SU-DHL-6 (cell line): ENCODE data around the gene FNDC11.

Experiments used
- H2AFZ ChIP-seq: fragments of 200-600 bp; sonication (generic); 2 replicates; pipeline ENCODE4 v1.6.1; 2014; ENCODE audit warnings: low read depth, mild to moderate bottlenecking, moderate library complexity, mixed read lengths, antibody characterized with exemption, low read length; ENCODE audit not compliant: severe bottlenecking
- H3F3A ChIP-seq: fragments of 200-600 bp; shearing (Covaris generic); 2 replicates; pipeline ENCODE4 v1.6.0; 2016; ENCODE audit warnings: antibody characterized with exemption, mild to moderate bottlenecking; ENCODE audit not compliant: insufficient read depth
- H3K27ac ChIP-seq: fragments of 200-600 bp; sonication (generic); 2 replicates; pipeline ENCODE4 v1.5.1; 2016; ENCODE audit warnings: low read depth, mild to moderate bottlenecking, low read length, moderate library complexity, mixed read lengths
- H3K27me3 ChIP-seq: fragments of 200-600 bp; sonication (generic), shearing (Covaris generic); 2 replicates; pipeline ENCODE4 v1.6.0; 2014; ENCODE audit warnings: mild to moderate bottlenecking, low read length
- H3K36me3 ChIP-seq: fragments of 200-600 bp; sonication (generic); 2 replicates; pipeline ENCODE4 v1.6.1; 2014; ENCODE audit warnings: mild to moderate bottlenecking, low read length, mixed read lengths
- H3K4me2 ChIP-seq: fragments of 300-600, 200-600 bp; shearing (Covaris generic), sonication (generic); 2 replicates; pipeline ENCODE4 v1.6.0; 2014; ENCODE audit warnings: low read length, low read depth, mild to moderate bottlenecking; ENCODE audit not compliant: poor library complexity, severe bottlenecking
- H3K4me3 ChIP-seq: fragments of 200-600 bp; sonication (generic); 2 replicates; pipeline ENCODE4 v1.5.1; 2014; ENCODE audit warnings: antibody characterized with exemption, low read length, mild to moderate bottlenecking, mixed read lengths; ENCODE audit not compliant: insufficient read depth, poor library complexity, severe bottlenecking
- H3K79me2 ChIP-seq: fragments of 200-600 bp; sonication (generic); 2 replicates; pipeline ENCODE4 v1.6.1; 2014; ENCODE audit warnings: mild to moderate bottlenecking, low read length, moderate library complexity; ENCODE audit not compliant: insufficient read depth
- H3K9ac ChIP-seq: fragments of 200-600 bp; sonication (generic); 2 replicates; pipeline ENCODE4 v1.7.0; 2014; ENCODE audit warnings: mild to moderate bottlenecking, low read length
- H3K9me2 ChIP-seq: fragments of 200-600 bp; sonication (generic); replicated peaks from 2 replicates; pipeline ENCODE4 v1.6.1; 2014; ENCODE audit warnings: low read length; ENCODE audit not compliant: insufficient read depth
- H3K9me3 ChIP-seq: fragments of 200-600 bp; sonication (generic); 2 replicates; pipeline ENCODE4 v1.6.1; 2014; ENCODE audit warnings: low read length, mixed read lengths; ENCODE audit not compliant: insufficient read depth
- H4K20me1 ChIP-seq: fragments of 200-600 bp; sonication (generic); 2 replicates; pipeline ENCODE4 v1.6.1; 2014; ENCODE audit warnings: low read depth, mild to moderate bottlenecking, antibody characterized with exemption, low read length, moderate library complexity, mixed read lengths
- EZH2phosphoT487 ChIP-seq: fragments of 200-600 bp; sonication (generic), shearing (Covaris generic); conservative IDR thresholded peaks from 2 replicates; pipeline ENCODE4 v1.6.1; 2018; ENCODE audit warnings: mild to moderate bottlenecking, antibody characterized with exemption, low read length, moderate library complexity, mixed read lengths
- TF ChIP-seq, protein P1 (sequence below): fragments of 200-600 bp; sonication (generic); IDR thresholded peaks from one replicate; pipeline ENCODE4 v1.5.1; 2017; ENCODE audit warnings: antibody characterized with exemption, mild to moderate bottlenecking, low read length, moderate library complexity; ENCODE audit not compliant: insufficient read depth, poor library complexity, severe bottlenecking

FNDC11 gene

DNA sequence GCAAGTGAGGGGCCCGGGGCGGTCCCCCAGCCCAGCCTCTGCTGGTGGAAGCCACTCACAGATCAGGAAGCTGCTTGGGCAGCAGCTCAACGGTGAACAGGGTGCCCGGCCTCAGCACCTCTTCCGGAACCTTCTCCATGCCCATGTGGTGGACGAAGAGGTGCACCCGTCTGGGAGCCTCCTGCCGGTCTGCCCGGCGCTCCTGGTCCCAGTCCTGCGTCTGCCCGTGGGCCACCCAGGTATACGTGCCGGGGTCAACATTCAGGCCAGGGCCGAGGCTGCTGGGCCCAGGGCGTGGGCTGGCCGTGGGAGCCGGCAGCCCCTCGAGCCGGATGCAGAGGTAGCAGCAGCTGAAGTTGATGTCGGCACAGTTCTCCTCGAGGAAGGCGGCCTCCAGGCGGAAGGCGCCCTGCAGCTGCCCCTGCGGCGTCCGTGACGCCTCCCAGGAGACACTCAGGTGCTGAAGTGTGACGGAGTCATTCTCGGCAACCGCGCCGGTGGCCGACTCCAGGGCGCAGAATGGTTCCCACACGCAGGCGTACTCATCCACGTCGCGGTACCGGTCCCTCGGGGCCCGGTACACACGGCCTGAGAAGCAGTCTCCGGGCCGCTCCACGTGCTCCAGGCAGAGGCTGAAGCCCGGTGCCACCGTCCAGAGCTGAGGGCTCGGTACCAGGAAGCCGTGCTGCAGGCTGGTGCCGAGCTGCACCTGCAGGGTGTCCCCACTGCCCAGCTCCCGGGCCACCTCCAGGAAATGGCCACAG is 8.7 kb downstream of the FNDC11 start:
- H3K79me2 ChIP-seq = no peaks in the 10 kb centered on the region
- no peak overlapping the region for H3K4me2 ChIP-seq
- H3K9ac ChIP-seq = no peak overlapping the region
- no peaks in the 10 kb centered on the region for H3K9me3 ChIP-seq
- no peaks in the 10 kb centered on the region for H3F3A ChIP-seq
- no peaks in the 10 kb centered on the region for H3K9me2 ChIP-seq
- no peaks in the 10 kb centered on the region for H4K20me1 ChIP-seq
- no peaks in the 10 kb centered on the region for H3K27me3 ChIP-seq
- H3K4me3 ChIP-seq = no peak overlapping the region
- H3K36me3 ChIP-seq = no peaks in the 10 kb centered on the region
- no peak overlapping the region for H2AFZ ChIP-seq
- TF ChIP-seq EZH2phosphoT487 = no peak
- TF ChIP-seq, protein P1, sequence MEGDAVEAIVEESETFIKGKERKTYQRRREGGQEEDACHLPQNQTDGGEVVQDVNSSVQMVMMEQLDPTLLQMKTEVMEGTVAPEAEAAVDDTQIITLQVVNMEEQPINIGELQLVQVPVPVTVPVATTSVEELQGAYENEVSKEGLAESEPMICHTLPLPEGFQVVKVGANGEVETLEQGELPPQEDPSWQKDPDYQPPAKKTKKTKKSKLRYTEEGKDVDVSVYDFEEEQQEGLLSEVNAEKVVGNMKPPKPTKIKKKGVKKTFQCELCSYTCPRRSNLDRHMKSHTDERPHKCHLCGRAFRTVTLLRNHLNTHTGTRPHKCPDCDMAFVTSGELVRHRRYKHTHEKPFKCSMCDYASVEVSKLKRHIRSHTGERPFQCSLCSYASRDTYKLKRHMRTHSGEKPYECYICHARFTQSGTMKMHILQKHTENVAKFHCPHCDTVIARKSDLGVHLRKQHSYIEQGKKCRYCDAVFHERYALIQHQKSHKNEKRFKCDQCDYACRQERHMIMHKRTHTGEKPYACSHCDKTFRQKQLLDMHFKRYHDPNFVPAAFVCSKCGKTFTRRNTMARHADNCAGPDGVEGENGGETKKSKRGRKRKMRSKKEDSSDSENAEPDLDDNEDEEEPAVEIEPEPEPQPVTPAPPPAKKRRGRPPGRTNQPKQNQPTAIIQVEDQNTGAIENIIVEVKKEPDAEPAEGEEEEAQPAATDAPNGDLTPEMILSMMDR = no peak
- no peak overlapping the region for H3K27ac ChIP-seq

DNA sequence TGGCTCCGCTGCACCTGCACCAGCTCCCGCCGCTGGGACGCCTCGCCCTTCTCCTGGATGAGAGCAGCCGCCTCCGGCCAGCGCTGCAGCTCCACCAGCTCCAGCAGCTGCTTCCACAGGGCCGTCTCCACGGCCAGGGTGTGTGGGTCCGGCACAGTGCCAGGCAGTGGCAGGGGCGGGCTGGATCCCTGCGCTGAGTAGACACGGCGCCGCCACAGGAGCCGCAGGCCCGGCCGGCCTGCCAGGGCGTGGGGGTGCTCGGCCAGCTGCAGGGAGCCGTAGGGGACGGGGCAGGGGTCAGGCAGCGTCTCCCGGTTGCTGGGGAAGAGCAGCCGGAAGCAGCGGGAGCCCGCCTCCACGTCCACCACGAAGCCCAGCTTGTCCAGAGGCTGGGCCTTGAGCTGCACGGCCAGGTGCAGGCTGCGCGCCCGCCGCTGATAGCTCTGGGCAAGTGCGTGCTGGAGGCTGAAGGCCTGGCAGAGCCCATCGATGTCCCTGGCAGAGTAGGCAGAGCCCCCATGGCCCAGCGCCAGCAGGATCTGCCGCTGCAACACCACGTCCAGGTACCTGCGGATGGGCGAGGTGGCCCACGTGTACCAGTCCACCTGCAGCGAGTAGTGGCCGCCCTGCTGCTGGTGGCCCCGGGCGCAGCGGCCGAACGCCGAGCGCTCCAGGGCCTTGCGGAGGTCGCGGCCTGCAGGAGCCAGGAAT is 9.4 kb downstream of the FNDC11 start:
- no peak overlapping the region for H2AFZ ChIP-seq
- H3K27me3 ChIP-seq = no peaks in the 10 kb centered on the region
- no peak for TF ChIP-seq EZH2phosphoT487
- TF ChIP-seq, protein P1 = no peak
- H3K9ac ChIP-seq = no peak overlapping the region
- H3K27ac ChIP-seq = no peak overlapping the region
- no peaks in the 10 kb centered on the region for H4K20me1 ChIP-seq
- H3K4me2 ChIP-seq = no peak overlapping the region
- no peaks in the 10 kb centered on the region for H3K79me2 ChIP-seq
- no peak overlapping the region for H3K4me3 ChIP-seq
- H3K36me3 ChIP-seq = no peaks in the 10 kb centered on the region
- H3K9me3 ChIP-seq = no peaks in the 10 kb centered on the region
- H3F3A ChIP-seq = no peaks in the 10 kb centered on the region
- no peaks in the 10 kb centered on the region for H3K9me2 ChIP-seq

DNA sequence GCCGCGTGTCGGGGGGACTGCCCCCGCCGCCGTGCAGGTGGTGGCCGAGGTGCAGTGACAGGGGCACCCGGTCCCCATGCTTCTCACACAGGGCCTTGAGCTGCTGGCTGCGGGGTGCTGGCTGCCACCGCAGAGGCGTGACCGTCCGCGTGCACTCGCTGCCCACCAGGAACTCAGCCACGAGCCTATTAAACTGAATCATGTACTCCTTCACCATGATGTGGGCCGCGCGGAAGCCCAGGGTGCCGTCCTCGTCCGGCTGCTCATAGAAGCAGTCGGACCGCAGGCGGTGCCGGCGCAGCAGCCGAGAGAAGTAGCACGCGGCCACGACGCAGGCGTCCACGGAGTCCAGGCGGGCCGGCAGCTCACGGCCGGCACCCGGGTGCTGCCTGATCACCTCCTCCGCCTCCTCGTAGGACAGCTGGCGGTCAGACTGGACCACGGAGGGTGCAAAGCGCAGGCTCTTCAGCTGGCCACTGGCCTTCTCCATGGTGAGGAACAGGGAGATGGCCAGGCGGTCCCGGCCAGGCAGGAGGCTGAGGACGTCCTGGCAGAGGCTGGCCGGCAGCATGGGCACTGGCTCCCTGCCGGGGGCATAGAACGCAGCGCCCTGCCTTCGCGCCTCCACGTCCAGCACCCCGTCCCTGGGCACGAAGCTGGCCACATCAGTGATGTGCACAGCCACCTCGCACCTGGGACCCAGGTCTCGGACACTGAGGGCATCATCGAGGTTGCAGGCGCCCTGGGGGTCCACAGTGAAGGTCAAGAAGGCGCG is 10.3 kb downstream of the FNDC11 start:
- Histone ChIP-seq H3K9me2 (no peaks in the 10 kb centered on the region), H3K9ac (no peak overlapping the region), H3K4me3 (no peak overlapping the region), H3K79me2 (no peaks in the 10 kb centered on the region), H2AFZ (no peak overlapping the region), H4K20me1 (no peaks in the 10 kb centered on the region), H3K4me2 (no peak overlapping the region), H3F3A (no peaks in the 10 kb centered on the region), H3K27me3 (no peaks in the 10 kb centered on the region), H3K36me3 (no peaks in the 10 kb centered on the region), H3K27ac (no peak overlapping the region), H3K9me3 (no peaks in the 10 kb centered on the region)
- TF ChIP-seq, protein P1 = no peak
- no peak for TF ChIP-seq EZH2phosphoT487
